HG02938 (cell line): ENCODE measurements around the gene CFAP57.

Source experiments
- ATAC-seq: cut with Tn5 transposase; IDR thresholded peaks from one replicate; pipeline ENCODE4 v1.9.1; 2021; ENCODE audit warnings: mild to moderate bottlenecking, moderate library complexity; ENCODE audit not compliant: unreplicated experiment

Gene CFAP57

GRCh38 chr1:43252225-43252624, 80.1 kb downstream of the CFAP57 start:
- ATAC-seq: no peak

GRCh38 chr1:43253173-43253572, 81.0 kb downstream of the CFAP57 start:
- ATAC-seq: no peak

- ATAC-seq: no peak
Observed at GRCh38 chr1:43253876-43254275, 81.7 kb downstream of the CFAP57 start.

GRCh38 chr1:43255438-43256210, 83.5 kb downstream of the CFAP57 start:
- ATAC-seq: no peak

GRCh38 chr1:43256675-43257570, 84.8 kb downstream of the CFAP57 start:
- no peak for ATAC-seq

- ATAC-seq: no peak
Observed at GRCh38 chr1:43258370-43258769, 86.2 kb downstream of the CFAP57 start.

- ATAC-seq: no peak
Observed at GRCh38 chr1:43265431-43265830, 93.3 kb downstream of the CFAP57 start.

- ATAC-seq: no peak
Observed at GRCh38 chr1:43266881-43267280, 94.8 kb downstream of the CFAP57 start.

GRCh38 chr1:43267291-43267805, 95.2 kb downstream of the CFAP57 start:
- ATAC-seq: no peak

- no peak for ATAC-seq
Observed at GRCh38 chr1:43267818-43268425, 95.8 kb downstream of the CFAP57 start.

- ATAC-seq: no peak
Observed at GRCh38 chr1:43269627-43270375, 97.7 kb downstream of the CFAP57 start, which contains the start of gene TMEM125. TSS of gene TMEM125 (plus strand) at chr1:43269983. CDS start at chr1:43272723, 2,740 bp downstream.

- no peak for ATAC-seq
Observed at GRCh38 chr1:43270421-43271095, 98.4 kb downstream of the CFAP57 start.

GRCh38 chr1:43271186-43272118, 99.3 kb downstream of the CFAP57 start:
- ATAC-seq: no peak

GRCh38 chr1:43272161-43272560, 100.0 kb downstream of the CFAP57 start:
- no peak for ATAC-seq

GRCh38 chr1:43272576-43273571, 100.7 kb downstream of the CFAP57 start:
- ATAC-seq: no peak

GRCh38 chr1:43273708-43274107, 101.6 kb downstream of the CFAP57 start:
- ATAC-seq: no peak

GRCh38 chr1:43274125-43274803, 102.1 kb downstream of the CFAP57 start:
- ATAC-seq: no peak
